ENCODE results near the gene CHAT.
"Not testable (repeated sequence)": the region's sequence is repeated elsewhere in the genome, so short reads cannot be mapped to it uniquely, and the experiment has no call there.

The CHAT gene

DNA sequence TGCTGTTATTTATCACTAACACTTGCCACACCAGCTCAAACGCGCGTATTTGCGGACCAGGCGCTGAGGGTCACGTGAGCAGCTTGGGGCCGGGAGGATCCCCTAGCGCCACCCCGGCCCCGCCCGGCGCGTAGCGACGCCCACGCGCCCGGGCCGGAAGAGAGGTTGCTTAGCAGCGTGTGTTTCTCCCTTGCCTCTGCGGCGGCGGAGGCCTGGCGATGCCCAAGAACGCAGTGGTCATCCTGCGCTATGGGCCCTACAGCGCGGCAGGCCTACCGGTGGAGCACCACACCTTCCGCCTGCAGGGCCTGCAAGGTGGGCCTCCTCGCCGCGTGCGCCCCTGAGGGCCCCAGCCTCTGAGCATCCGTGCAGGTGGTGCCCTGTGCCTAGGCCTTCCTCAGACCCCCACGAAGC lies 65.7 kb downstream of the CHAT start, which contains the start of gene C10orf53:
Gene C10orf53, plus strand, starts transcription at position 172 of the 414 bp plus-strand sequence. Its CDS starts 47 bp downstream, at position 219.
- peak in 34 of 58 donors; percentile 4 to 66 (median 22) for DNase-seq

DNA sequence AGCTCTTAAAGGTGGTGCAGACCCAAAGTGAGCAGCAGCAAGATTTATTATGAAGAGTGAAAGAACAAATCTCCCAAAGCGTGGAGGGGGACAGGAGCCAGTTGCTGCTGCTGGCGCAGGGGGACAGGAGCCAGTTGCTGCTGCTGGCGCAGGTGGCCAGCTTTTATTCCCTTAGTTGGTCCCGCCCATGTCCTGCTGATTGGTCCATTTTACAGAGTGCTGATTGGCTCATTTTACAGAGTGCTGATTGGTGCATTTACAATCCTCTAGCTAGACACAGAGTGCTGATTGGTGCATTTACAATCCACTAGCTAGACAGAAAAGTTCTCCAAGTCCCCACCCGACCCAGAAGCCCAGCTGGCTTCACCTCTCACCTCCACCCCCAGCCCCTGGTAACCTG lies 68.6 kb downstream of the CHAT start:
- not testable (repeated sequence) for DNase-seq

DNA sequence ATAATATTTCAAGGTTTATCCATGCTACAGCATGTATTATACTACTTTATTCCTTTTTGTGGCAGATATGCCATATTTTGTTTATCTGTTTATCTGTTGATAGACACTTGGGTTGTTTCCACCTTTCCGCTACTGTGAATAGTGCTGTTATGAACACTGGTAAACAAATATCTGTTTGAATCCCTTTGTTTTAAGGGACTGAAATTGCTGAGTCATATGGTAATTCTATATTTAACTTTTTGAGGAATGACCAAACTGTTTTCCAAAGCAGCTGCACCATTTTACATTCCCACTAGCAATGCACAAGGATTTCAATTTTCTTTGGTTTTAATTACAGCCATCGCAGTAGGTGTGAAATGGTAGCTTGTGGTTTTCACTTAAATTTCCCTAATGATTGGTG lies 69.0 kb downstream of the CHAT start:
- DNase-seq: no peak

DNA sequence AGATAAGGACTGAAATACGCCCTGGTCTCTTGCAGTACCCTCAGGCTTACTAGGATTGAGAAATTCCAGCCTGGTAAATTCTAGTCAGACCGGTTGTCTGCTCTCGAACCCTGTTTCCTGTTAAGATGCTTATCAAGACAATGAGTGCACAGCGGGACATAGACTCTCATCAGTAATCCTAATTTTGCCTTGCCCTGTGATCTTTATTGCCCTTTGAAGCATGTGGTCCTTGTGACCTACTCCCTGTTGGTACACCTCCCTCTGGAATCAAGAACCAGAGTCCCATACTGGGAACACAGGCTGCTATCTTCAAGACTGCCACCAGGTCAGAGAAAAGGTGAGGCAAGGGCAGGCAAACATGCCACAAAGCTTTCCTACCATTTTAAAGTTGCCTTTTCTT lies 72.8 kb downstream of the CHAT start:
- DNase-seq: no peak

DNA sequence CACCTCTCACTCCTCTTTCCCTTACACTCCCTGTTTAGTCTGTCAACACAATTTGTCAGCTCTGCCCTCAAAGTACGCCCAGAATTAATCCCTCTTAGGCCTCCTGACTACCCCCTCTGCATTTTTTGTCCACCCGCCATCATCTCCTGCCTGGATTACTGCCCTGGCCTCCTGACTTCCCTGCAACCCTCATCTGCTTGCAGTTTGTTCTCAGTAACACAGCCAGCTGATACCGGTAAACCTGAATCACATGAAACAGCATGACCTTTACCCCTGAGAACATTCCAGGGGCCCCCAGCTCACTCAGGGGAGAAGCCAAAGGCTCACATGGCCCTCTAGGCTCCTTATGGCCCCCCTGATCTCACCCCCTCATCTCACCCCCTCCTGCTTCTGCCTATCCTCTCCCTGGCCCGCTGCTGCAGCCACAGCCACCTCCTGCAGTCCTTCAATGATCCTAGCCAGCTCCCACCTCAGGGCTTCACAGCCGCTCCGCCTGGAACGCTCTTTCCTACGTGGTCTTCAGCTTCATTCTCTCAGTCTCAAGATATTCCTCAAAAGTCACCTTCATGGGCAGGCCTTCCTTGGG lies 74.5 kb downstream of the CHAT start:
- DNase-seq: no peak

DNA sequence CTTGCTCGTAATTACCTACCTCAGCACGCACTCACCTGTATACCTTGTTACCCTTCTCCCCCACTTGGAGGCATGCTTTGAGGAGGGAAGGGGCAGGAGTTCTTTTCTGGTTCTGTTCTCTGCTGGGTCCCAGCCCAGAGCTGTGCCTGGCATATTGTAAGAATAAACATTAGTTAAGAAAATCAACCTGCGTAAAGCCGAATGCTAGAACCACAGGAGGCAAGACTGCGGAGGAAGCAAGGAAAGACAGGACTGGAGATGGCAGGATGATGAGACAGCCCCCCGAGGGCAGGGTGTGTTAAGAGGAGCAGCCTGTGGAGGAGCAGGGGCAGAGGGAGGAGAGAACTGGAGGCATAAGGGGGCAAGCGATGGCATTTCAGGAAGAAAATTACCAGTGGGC lies 75.1 kb downstream of the CHAT start:
- DNase-seq: no peak

DNA sequence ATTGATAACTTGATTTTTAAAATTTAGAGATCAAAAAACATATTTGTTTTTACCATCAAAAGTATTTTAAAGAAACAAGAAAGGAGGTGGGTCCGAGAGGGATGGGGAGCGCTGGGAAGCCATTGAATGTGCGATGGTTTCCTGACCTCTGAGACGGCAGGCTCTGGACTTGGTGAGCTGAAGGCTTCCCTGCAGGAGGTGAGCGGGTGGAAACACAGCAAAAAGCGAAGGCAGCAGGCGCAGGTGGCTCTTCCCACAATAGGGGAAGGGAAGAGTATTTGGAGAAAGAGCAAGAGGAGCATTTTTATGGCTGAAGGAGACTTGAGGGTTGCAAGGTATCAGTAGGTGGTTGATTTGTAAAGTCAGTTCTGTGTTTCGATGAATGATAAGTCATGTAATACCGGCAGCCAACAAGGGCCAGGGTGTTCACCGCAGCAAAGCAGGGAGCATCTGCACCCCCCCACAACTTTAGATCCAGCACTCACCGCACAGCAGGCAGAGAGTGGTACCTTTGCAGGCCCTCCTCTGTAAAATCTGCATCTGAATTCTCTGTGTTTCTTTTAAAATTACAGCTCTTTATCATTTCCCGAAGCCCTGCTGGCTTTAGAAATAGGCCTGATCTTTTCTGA lies 76.2 kb downstream of the CHAT start:
- DNase-seq: no peak

DNA sequence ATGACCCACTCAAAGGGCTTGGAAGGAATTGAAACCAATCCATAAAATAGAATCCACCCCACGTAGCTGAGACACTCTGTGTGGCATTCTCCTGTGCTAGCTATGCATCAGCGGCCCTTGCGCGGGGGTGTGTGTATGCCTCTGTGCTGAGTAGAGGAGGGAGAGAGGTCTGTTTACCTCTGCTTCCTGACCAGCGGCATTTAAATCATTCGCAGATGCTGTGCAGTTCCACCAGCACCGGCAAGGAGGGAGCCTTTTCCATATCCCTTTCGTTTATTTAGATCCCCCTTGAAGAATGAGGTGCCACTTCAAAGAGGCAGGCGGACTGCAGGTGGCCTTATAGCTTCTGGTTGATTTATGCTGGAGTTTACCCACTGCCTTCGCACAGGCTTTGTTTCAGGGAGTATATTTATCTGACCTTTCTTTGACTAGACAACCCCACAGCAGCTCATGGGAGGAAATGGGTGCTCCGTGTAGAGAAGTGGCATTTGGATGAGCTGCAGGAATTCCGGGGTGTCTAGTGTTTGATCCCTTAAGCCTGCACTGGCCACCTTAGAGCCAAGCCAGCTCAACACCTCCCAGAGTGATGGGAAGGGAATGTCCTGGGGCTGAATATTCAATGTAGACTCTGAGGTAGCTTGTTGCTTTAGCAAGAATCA lies 77.0 kb downstream of the CHAT start:
- DNase-seq: no peak

DNA sequence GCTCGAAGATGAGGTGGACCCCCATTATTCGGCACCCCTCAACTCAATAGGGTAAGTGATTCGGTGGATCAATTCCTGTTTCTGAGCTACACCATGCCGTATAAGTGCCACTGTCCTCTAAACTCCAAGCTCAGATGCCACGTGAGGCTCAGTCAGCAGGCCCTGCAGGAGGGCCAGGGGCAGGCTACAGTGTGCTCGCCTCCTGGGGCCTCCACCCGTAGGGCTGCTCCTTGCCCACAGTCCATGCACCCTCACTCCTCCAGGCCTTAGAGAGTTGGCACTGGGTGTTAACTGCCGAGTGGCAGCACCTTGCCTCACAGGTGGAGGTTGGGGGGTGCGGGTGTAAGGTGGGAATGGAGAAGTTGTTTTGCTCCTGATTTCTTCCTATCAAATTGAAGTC lies 77.8 kb downstream of the CHAT start:
- DNase-seq: no peak

DNA sequence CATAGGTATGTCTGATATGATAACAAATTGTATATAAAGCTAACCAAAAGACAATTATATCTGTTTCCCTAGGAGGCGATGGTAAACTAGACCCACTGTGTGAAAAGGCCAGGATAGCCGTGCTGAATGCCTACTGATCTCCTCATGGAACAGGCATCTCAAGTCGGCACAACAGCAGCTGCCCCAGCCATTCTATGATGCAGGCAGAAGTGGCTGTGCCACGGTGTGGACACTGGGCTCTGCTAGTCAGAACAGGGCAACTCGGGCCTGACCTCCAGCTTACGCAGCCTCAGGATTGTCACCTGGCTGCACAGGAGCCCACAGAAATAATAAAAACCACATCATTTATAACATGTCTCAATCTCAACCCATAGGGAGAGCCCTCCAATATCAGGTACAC lies 80.6 kb downstream of the CHAT start:
- no peak for DNase-seq

DNA sequence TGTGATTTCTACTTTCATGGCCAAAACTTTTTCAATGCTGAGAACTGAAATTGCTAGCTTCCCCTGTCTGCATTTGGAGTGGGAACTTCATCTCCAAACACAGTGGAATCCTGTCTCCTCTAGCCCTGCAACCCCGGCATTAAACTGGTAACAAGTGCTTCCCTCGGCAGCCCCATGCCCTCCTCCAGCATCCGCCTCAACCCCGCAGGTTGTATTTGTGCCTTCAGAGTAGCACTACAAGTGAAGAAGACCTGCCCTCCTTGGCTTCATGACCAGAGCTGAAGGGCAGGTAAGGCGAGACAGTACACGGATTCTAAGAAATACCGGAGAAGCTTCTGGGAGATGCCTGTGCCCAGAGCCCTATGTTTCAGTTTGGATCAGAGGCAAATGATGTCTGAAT lies 82.5 kb downstream of the CHAT start:
- DNase-seq: no peak

DNA sequence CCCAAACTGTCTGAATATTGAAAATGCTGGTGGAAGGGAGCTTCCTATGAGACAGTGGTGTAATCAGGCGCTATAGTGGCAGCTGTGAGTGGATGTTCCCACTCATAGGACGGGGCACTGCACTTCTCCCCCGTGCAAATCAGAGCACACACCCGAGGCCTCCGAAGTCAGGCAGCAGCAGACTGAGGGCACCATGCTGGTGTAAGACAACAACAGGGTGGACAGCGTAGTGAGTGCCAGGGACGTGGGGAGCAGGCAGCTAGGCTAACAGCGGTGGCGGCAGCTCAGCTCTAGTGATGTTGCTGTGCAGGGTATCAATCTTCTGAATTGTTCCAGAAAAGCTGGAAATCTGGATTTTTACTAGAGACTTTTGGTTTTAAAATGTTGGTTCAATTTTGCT lies 84.8 kb downstream of the CHAT start:
- DNase-seq: no peak

DNA sequence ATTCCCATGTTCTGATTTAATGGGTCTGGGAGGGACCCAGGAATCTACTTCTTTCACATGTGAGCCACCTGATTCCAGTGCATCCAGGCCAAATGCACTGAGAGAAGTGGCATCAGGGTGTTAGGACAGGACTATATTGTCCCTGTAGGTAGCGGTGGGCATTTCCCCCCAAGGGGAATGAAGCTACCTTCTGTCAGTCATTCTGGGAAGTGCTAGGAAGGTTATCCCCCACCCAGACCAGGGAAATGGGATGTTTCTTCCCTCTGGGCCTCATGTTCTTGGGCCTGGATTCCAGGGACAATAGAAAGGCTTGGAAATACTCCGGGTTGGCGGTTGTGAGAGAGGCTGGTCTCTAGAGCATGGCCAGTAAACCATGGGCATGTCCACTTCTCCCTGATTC lies 86.4 kb downstream of the CHAT start:
- no peak for DNase-seq

DNA sequence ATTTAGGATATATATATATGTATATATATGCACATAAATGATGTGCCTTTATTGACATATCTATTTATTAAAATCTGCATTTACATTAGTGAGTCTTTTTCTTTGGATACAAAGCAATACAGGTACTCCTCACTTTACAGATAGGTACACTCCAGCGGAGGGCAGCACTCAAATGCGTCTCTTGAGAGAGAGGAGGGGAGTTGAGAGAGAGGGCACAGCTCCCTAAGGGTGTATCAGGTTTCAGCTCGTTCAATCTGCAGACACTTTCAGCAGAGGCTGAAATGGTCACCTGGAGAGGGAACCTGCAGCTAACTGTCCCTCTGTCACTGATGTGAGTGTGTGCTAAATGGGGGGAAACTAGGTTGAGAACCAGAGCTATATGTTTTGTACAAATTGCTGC lies 87.2 kb downstream of the CHAT start:
- no peak for DNase-seq

DNA sequence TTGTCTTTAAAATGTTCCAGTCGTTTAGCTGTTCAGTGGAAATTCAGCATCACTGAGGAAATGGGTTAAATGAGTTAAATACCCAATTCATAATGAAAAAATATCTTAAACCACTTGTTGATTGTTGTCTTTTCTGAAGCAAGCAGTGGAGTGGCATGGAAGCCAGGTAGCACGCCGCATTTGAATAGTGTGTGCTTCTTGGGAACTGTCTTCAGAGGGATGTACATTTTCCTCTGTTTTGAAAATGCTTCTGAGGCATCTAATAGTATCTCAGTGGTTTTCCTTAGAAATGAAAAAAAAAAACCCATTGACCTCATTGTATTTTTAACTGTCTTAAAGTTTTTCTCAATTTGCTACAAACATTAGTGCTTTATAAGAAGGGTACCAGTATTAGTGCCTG lies 93.7 kb downstream of the CHAT start:
- DNase-seq: no peak

DNA sequence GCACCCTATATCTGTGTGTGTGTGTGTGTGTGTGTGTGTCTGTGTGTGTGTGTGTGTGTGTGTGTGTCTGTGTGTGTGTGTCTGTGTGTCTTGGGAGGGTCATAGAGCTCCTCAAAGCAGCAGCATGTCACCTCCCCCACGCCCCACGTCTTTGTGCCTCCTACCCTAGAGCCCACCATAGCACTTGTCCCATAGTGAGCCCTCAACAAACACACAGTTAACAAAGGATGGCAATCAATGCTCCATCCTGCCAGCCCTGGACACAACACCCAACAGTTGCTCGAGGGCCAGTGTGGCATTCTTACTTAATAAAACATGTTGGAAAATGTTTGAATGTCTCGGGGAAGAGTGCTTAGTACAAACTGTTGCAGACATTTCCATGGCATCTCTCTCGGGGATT lies 96.1 kb downstream of the CHAT start:
- DNase-seq: no peak

DNA sequence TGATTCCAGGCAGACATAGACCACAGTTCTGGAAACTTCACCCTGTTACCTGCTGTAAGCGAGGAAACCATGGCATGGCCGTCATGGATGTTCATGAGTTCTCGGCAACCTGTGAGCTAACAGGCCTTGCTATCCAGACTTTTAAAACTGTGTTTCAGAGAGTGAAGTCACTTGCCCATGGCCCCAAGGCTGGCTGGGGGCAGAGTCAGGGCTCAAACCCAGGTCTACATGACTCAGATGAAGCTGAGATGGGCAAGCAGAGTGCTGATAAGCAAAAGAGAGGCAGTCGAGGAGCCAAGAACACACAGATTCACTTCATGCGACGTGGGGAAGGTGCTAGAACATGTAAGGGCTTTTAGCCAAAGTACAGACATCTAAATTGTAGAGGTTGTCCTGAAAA lies 97.1 kb downstream of the CHAT start:
- no peak for DNase-seq

DNA sequence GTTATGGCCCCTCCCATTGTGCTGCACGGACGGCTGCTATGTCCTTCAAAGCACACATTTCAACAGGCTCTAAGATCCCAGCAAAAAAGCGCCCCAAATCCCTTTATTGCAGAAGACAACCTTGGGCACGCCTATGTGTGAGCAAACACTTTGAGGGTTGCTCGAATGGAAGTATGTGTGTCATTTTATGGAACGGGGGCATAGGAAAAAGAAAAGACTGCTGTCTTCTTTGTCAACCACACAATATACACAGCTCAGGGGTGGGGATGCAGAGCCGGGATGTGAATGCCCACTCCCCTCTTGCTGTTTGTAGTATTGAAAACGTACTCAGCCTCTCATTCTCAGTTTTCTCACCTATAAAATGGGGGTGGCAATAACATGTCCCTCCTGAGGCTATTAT lies 97.6 kb downstream of the CHAT start:
- no peak for DNase-seq

DNA sequence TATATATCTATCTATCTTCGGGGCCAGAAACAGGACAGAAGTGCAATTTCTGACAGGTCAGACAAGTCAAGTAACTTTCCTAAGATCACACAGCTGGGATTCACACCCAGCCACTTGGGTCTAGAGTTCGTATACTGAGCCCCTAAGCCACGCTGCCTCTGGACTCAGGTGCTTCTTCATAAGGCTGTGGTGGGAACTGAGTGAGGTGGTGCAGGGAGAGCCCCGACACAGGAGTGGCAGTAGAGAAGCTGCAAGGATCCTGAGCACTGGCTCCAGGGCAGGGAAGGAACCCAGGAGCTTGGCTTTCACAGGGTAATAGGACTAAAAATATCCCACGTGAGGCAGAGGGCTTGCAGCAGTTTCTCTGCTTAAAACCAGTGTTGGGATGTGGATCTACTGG lies 99.4 kb downstream of the CHAT start:
- DNase-seq: no peak
